NCI-H748 treated with DMSO at 0.1 percent for 48 hours (cell line): ENCODE results near the gene ERBB4.

ENCODE experiments used
- DNase-seq: peaks from one replicate; lab custom pipeline; 2025; lab: John Stamatoyannopoulos, UW

ERBB4 gene

DNA sequence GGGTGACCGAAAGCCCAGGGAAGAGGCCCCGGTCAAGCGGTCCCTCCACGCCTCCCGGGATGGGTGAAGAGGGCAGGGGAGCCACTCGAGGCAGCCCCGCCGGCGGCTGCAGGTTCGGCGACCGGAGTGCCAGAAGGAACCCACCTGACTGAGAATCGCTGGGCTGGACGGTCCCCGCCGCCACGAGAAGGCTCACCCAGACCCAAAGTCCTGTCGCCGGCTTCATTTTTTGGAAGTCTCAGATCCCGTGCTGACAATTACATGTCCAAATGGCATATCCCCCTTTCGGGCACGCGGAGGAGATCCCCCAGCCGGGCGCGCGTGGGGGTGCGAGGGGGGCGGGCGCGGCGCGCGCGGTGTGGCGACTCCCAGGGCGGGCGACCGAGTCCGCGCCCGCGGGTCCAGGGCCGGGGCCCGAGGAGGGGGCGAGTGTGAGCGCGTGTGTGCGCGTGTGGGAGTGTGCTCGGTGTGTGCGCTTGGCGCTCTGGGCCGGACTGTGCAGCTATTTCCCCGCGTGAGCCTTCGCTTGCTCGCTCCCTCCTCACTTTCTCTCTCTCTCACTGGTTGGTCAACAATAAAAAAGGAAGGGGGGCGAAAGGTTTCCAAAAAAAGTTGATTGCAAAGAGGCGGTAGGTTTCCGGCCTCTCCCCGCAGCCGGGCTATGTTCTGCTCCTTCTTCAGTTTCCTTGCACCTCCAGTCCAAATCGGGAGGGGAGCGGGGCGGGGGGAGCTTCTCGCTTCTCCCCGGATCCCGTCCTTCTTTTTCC lies at the start of gene ERBB4:
ERBB4 (minus strand) TSS at position 498 of the 767 bp plus-strand sequence; CDS start at position 226, 272 bp downstream.
- peak; percentile 36 for DNase-seq

DNA sequence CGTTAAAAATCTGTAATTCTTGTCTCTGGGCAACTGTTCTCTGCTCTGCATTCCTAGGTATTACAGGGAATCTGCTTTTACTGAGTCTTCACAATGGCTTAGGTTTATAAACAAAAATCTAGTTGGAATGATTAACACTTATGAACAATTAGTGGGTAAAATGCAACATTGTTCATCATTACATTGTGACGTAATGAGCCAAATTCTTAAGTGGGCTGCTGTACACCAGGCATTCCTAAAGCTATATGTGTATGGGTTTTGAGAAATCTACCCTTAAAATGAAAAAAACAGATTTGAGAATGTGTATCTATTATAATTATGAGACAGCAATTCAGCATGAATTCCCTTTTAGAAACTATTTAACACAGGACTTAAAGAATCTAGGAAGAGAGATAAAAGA lies 41.5 kb upstream of the ERBB4 start:
- no peak for DNase-seq

DNA sequence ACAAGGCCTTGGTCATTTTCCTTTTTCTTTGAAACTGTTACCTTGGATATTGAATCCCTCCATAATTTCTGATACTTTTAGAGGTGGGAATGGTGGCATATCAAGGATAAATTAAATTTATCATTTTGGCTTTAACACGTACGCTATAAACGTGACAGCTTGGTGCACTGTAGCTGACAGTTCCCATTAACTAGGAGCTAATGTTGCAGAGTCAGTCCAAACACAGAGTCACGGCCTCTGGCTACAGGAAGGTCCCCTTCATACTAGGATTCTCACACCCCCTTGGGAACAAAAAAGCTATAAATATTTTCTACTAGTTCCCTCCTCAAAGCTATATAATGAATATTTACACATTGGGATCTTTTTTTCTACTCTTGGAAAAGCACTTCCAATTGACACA lies 17.7 kb upstream of the ERBB4 start:
- no peak for DNase-seq

DNA sequence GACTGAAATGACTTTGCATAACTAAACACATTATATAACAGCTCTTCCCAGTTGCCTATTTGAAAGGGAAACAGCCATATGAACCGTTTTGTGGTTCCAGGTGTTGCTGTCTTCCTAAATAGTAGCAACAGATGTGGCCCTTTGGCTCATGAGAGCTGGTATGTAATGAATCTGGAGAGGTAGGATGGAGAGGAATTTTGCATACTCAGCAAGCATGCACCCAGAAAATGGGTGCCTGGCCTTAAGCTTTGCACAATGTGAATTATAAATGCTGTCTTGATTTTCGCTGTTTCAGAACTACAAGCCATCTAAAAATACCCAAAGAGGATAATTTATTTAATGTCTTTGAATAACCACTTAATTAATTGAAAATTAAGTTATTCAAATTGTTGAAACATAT lies 15.6 kb upstream of the ERBB4 start:
- DNase-seq, result no peak

DNA sequence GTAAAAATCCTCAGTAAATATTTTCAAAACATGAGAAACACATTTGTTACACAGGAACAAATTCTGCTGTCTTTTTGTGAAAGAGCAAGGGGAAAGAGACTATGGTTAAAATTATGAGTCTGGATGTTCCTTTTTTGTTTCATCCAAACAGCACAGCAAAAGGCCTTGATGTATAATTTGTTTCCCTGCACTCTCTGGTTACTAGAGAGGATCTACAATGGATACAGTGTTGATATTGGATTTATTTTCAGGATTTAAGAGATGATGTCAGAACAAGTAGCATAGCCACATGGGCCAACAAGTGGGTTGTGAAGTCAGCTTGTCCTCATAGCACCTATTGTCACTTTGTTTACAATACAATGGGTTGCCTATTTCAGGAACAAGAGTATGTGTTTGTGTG lies 11.3 kb upstream of the ERBB4 start:
- DNase-seq, result no peak

DNA sequence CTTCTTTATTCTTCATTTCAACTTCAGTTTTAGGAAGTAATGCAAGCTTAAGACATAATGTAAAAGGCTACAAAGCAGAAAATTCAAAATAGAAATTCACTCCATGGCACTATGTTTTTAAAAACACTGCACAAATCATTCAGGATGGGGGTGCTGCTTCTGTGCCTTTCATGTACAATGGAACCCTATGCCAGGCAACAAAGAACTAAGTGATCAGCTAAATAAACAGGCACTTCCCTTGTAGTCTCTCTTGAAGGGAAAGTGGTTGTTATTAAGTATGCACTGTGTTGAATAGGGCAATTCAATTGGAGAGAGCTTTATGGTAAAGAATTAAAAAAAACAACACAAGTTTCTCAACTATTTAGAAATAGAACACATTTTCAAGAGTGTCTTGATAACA lies 10.9 kb upstream of the ERBB4 start:
- DNase-seq, result peak; percentile 57

DNA sequence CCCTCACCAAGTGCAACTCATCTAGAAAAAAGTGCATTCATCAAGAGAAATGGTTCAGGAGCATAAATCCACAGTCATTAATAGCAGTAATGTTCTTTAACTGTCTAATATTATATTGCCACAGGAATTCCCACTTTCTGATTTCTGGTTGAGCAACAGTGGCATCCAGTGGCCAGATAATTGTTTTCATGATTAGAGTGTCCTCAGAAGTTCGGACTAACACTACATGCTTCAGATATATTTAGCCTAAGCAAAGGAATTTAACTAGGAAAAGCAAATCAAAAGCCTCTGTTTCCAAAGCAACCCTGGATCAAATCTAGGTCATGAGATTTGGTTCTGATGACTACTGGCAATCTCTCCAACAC lies 9.8 kb upstream of the ERBB4 start:
- no peak for DNase-seq

DNA sequence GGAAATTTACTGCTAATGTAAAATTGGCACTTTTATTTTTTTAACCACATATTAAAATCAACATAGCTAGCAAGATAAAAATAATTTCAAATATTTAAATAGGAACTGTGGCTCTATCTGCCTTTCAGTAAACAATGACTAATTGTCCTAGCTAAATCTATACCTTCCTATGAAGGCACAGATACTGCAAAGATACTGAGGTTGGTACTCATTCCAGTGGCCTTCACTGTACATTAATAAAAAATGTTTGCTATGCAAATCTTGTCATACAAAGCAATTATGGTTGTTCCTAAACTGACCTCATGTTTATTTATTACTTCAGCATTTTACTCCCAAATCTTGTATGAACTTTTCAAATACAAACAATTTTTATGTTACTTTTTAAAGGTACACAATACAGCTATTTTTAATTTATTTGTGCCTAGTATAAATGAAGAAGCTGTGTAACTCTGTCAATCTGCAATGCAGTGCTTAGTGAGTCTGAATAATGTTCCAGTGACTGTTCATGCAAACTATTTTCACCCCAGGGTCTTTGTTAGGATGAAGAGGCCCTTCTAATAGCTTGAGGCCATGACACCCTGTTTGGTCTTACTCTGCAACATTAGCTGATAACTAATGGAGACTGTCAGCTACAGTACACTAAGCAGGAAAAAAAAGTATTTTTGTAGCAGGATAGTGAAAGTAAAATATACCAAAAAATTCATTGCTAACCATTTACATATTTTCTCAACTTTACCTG lies 9.3 kb upstream of the ERBB4 start:
- DNase-seq, result no peak

DNA sequence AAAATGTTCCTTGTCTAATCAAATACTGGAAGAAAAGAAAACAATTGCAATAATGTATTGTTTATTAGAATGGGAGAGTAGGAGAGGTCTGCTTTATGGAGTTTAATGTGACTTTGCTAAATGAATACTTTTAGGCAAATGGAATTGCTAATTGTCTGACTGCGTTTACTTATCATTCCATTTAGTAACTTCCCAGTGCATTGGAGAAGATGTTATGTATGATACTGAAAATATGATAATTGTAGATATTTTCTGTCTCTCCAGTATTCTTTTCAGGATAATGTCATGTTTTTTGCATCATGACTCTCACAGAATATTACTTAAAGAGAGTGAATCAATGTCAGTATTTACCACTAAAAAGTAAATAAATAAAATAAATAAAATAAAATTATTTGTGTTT lies 8.1 kb upstream of the ERBB4 start:
- DNase-seq, result no peak

DNA sequence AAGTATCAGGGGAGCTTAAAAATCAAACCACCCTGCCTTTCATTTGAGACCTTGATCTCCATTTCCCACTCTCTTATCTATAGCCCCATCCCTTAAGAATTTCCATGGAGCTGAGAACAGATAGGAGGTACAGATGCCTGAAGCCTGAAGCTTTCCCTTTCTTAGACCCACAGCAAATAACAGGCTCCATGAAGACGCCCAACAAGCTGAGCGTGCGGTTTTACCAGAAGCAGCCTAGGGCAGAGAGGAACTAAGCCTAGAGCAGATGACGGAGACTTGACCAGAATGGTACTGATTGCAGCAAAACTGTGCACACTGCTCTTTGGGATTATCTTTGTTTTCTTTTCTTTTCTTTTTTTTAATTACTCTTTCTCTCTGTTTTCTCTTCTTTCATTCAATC lies 1.7 kb upstream of the ERBB4 start:
- DNase-seq, result no peak

DNA sequence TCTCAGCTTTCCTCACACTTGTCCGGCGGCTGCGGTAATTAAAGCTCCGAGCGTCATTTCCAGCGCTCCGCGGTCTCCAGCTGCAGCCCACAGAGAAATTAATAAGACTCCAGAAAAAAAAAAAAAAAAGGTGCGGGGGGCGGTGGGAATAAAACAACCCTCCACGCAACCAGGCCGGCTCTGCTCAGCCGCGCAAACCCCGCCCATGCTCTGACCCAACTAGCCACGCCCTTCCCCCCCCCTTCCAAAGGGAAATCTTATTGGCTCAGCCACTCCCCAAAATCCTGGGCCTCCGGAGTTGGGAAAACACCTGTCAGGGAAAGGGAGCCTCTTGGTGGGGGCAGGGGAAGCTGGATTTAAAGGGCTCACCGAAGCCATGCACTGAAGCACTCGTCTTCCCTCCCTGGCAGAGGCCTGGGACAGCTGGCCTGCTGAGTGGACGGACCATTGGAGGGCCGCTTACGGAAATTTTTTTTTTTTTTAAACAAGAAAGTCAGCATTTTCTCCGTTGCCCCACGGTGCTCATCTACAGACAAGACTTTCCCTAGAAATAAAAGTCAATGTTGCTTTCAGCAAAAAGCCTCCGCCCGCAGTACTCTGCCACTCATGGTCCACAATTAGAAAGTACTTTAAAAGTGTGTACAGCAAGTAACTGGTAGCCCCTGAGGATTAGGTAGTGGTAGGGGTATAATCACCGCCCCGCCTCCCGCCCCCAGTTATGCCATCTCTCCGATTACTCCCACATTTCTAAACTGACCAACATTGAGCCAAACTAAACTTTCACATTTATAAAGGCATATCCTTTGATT lies 674 bp upstream of the ERBB4 start:
- DNase-seq, result peak; percentile 58

DNA sequence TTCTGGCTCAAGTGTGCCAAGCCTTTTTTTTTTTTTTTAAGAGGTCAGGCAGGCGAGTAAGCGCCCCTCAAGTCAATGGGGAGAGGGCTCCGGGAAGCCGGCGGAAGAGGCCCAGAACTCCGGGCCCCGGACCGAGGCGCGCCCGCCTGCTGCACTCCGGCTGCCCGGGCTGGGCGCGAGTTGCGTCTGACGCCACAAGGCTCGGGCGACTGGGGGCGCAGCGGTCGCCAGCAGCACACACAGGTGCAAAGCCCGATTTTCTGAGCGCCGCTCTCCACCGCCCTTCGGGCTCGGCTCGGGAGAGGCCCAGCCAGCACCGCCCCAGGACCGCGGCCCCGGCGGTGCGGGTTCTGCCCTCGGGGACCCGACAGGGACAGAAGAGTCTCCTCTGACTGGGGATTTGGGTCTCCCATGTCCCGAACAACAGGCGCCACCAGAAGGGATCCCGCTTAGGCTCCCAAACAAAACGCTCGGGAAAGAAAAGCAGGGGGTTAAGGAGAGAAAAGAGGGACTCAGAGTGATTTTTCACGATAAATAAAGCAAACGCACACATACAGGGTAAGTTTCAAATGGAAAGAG lies 787 bp downstream of the ERBB4 start:
- peak; percentile 45 for DNase-seq

DNA sequence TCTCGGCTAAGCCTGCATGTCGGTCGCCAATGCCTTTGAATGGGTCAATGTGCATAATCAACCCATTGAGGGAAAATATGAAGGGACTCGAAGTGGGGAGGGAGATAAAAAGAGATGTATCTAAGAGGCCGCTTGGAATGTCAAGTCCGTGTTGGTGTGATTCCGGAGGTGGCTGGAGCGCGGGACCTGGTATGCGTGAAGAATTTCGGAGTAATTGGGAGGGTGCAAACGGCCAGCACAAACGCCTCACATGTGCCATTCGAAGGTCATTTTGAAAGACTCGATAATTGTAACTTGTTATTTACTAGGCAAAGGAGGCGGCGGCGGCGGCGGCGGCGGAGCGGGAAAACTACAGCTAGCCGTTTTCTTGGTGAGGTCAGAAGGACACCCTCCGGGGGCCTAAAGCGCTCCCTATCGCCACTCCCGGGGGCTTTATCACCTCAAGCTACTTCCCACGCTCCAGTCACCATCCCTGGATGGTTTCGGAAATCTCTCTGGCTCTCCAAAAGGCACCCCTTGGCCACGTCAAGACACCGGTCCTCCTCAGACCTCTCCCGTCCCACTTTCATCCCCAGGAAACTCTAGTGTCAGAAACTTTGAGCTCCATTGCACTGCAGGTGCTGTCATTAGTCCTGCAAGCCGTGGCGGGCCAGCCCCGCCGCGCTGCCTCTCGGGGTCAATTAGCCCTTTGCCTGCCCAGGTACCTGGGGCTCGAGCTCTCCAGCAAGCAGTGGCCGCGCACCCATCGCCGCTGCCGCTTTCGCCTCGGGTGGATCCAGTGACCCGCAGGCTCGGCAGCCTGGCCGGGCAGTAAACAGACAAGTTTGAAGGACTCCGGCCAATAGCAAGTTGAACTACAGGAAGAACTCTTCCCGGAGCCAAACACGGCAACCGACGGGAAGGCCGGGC lies 1.5 kb downstream of the ERBB4 start:
- peak; percentile 23 for DNase-seq

DNA sequence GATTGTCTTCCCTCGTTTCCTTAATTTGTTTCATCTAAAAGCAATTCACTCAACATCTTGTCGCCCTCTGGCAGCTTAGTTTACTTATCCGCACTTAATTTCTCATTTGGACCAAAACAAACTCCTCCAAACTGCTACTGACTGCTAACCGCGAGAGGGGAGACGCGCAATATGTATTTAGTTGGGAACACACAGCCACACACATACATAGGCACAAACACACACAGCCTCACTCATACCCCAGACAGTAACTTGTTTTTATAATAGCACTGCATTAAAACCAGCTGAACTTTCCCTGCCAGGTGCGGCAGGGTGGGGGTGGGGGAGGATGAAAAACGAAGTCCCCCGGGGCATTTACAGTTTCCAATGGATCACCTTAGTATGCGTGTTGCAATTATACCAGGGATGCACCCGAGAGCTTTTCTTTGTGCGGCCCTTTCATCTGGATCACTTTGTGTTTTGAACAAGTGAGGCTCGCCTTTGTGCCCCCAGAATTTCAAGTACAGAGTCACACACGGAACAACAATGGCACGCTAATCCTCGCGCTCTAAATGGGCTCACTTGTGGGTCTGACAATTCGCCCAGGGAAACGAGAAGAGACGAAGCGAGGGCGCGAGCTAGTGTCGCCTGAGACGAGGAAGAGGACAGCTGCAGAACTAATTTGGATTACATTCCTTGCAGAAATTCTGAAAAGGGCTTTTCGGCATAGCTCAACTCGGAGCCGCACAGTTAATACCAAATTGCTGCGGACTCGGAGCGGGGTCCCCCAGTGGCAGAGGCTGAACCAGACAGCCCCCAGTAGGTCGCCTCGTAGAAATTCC lies 2.4 kb downstream of the ERBB4 start:
- peak; percentile 79 for DNase-seq

DNA sequence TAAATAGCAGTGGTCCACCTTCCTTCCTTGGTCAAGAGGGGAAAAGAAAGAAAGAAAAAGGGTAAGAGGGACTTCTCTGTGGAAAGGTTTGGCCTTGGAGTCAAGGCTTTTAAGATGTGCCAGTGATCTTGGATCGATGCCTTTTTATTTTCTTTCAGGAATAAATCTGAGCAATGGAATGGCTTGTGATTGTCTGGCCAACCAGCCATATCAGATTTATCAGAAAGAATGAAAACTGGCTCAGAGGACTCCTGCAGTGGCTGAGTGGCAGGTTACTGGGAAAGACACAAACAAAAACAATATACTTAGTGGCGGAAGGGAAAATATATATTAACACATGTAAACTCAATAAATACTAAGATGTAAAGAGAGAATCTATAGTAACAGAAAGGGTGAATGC lies 4.3 kb downstream of the ERBB4 start:
- no peak for DNase-seq

DNA sequence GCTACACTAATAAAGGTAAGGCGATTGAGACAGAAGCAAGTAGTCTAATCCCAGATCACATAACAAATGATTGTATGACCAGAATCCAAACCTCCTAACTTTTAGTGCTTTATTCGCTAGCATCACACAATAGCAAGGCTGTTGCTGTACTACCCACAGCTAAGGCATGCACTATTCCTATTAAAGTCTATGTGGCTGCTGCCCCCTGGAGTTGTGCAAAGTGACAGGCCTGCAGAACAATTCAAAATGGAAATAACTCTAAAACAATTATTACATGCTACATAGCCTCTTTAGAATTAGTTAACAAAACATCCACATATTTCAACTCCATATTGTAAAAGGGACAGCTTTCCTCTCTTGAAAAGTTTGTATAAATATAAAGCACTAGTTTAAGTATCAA lies 6.0 kb downstream of the ERBB4 start:
- DNase-seq, result no peak

DNA sequence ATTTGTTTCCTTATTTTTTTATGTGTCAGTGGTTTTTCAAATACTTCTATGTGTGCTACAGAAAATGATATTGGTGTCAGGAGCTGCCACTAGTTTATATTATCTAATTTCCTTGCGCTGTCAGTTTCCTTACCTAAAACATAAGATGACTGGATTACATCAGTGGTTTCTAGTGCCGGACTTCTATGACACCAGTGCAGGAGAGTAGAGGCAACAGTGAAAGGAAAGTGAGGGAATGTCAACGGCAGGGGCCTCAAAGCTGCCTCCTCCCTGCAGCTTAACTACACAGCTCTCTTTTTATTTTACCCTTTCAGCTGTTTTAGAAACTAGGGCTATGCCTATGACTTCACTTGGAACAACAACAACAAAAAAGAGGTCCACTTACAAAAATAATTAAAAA lies 6.5 kb downstream of the ERBB4 start:
- no peak for DNase-seq

DNA sequence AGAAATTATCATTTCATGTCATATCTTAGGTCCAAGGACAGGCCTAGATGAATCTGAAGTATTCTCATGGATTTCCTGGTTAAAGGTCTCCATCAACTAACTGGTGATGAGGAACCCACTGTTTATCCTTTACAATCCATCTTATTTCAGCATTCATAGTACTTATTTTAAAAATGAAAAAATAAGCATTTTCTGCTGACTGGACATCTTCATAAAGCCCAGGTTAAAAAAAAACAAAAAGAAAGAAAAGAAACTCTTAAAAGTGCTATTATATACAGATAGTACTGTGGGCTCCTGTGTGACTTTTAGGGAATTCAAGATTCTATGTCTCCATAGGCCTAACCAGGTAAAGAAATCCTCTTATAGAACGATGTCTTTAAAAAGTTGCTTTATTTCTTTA lies 7.1 kb downstream of the ERBB4 start:
- DNase-seq, result no peak

DNA sequence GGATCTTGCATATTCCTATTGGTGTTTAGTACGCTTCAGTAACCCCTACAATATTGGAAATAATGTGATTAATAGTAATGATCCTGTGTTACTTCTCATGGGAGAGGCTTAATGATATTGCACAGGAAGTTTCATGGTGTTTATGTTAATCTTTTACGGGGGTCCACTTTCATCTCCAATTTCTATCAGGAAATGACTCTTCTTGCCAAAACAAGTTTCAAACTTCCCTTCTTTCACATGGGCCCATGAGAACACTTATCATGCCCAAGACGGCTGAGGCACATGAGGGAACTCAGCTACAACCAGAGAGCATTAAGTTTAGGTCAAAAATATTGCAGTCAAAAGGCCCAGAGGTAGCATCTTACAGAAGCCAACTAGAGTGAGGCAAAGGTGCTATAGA lies 7.6 kb downstream of the ERBB4 start:
- DNase-seq, result no peak

DNA sequence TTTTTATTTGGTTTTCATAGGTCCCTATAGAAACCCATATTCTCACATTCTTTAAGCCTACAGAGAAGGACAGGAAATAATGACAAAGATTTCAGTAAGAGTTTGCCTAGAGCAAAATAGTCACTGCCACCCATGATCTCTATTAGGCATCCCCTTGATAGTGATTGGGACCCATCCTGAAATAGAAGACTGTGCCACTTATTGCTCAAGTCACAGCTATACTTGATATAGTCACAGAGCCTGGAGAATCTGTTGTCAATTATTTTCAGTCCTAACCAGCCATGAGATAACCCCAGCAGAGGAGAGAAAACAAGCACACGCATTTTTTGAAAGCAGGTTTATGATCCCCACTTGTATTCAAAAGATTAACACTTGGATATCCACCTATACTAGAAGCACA lies 8.2 kb downstream of the ERBB4 start:
- no peak for DNase-seq
